ENCODE results near the gene ARMC9. TPM values are rescaled to one million over a fixed set of nuclear protein-coding genes. Genes with fewer than 3 reads are reported as not detected.

ARMC9 gene
- polyA plus RNA-seq, 1 donor, result 3.9 TPM

DNA sequence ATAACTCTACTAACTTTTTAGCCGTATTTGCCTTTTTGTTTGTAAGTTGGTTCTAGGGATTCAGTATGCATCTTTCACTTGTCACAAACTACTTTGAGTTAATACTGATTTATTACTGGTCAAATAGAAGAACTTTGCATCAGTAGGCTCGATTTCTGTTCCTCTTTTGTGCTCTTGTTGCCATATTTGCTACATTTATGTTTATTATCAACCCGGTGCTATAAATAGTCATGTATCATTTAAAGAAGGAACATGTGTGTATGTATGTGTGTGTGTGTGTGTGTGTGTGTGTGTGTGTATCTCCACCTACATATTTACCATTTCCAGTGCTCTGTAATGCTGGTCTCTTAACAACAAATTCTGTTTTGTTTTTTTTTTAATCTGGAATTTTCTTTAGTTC, 117.5 kb downstream of the ARMC9 start:
- no peak for DNase-seq (ENCODE audit: low read depth)

DNA sequence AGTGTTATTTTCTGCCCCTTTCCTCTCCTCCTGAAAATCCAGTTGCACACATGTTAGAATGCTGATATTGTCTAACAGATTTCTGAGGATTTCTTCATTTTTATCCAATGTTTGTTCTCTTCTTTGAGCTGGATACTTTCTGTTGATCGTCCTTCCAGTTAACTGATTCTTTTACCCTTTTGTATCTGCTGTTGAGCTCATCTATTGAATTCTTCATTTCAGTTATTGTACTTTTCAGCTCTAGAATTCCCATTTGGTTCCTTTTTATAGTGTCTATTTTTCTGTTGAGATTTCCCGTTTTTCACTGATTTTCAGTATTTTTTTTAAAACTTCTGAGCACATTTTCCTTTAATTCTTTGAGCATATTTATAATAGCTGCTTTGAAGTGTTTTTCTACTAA, 119.1 kb downstream of the ARMC9 start:
- DNase-seq (ENCODE audit: low read depth), result no peak

DNA sequence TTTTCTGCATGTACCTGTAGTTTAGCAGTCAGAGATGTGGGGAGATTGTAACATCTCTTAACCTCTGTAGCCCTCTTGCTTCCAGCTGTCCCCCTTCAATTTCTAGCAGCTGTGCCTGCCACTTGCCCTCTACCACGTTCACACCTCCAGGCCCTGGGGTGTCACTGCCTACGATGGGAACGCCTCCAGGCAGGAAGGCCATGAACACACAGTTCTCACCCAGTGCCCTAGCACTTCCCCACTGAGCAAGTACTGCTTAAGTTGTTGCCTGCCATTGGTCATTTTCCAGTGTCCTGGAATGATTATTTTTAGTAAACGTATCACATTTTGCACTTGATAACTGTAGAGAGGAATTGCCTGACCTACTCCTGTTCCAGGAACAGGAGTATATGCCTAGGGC, 120.0 kb downstream of the ARMC9 start:
- DNase-seq (ENCODE audit: low read depth), result no peak

DNA sequence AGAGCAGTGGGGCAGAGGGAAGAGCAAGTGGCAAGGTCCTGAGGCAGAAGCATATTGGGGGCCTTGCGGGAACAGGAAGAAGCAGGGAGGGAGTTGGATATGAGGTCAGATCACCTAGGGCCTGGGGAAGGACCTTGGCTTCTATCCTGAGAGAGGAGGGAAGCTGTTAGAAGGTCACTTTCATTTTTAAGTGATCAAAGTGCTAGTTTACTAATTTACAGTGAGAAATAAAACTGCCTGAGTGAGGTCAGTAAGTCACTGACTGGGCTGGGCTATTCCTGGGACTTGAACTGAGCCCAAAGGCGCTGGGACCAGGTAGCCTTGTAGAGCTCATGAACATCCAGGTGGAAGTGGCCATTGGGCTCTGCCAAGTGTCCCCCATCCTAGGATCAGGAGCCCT, 120.5 kb downstream of the ARMC9 start:
- DNase-seq (ENCODE audit: low read depth), result no peak

DNA sequence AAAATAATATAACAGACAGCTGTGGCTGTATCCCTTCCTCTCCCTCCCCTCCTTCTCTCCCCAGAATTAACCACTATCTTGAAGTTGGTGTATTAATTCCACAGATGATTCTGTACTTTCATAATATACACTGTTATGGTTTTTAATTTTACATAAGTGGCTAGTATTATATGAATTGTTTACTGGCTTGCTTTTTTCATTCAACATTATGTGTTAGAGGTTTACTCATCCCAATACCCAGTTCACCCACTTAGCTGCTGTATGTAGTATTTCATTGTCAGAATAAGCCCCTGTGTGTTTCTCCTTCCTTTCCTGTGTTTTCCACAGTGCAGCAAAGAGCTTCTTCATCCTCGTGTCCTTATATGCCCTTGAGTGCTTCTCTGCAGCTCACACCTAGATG, 121.4 kb downstream of the ARMC9 start:
- no peak for DNase-seq (ENCODE audit: low read depth)

DNA sequence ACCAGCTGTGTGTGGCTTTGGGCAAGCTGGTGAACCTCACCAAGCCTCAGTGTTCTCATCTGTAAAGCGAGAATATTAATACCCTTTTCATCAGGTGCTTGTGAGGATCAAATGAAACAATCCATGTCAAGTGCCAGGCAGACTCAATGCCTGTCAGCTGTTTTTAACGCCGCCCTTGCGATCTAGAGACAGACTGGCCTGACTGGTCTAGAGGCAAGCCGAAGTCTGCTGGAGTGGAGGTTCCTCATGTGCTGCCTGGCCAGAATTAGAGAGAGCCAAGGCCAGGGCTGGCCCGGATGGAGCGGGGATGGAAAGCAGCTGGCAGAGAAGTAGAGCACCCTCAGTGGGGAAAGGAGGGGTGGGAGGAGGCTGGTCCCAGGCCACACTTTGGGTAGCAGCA, 122.6 kb downstream of the ARMC9 start:
- no peak for DNase-seq (ENCODE audit: low read depth)

DNA sequence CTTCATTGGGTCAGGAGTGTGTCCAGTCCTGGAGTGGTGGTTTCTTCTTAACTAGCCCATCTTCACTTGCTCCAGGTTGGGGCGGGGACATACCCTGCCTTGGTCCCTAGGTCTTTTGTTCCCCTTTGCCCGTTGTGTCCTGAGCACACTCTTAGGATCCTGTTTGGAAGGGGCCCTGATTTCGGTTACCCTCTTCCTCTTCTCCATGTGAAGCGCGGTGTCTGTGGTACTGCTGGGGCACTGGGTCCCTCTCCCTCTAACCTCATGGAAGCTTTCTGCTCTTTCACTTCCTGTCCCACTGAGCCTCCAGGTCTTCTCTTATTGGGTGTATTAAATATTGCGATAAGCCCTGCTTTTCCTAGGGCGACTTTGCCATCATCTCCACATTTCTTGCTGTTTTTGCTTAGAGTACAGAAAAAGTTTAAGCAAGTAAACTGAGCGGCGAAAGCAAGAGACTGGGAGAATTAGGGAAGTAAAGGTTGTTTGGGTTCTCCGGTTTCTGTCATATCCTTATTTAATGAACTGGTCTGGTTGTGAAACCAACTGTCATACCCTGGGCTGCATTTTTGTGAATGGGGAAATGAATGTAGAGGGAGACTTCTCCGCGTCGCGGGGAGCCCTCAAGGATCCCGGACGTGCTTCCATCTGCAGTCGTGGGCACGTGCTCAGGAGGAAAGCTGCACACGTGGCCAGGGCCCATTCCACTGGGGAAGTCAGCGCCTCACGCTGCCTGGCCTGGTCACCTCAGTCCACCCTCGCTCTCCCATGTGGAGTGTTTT, 123.3 kb downstream of the ARMC9 start:
- no peak for DNase-seq (ENCODE audit: low read depth)

DNA sequence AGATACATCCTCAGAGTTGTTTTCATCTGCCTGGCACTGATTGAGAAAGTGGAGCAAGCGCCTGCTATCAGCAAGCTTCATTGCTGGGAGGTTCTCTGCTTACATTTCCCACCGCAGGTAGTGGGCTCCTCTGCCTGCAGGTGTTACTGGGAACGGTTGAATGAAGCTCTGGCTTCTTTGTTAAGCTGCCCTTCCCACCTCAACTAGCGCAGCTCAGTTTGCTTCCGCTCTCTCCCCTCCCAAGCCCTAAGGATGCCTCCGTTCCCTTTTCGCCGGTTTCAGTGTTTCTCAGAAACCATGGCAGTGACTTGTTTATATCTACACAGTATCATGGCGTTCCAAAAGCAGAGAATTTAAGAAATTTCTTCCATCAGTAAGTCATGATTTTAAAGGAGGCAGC, 124.9 kb downstream of the ARMC9 start:
- no peak for DNase-seq (ENCODE audit: low read depth)

DNA sequence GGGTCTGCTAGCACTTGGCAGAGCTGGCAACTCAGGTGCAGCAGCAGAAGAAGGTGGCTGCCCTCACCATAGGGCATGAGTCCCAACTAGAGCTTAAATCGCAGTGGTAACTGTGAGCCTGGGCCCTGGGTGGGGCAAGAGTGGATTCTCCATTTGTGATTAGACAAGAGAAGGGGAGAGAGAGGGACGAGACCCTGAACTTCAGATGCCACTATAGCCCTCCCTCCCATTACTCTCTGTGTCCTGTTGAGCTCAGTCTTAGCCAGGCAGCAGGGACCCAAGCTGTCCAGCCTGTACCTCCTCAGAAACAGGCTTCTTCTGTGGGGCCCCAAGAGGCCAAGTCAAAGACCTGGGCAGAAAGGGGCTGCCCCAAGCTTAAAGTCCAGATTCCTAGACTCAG, 127.4 kb downstream of the ARMC9 start:
- DNase-seq (ENCODE audit: low read depth), result no peak

DNA sequence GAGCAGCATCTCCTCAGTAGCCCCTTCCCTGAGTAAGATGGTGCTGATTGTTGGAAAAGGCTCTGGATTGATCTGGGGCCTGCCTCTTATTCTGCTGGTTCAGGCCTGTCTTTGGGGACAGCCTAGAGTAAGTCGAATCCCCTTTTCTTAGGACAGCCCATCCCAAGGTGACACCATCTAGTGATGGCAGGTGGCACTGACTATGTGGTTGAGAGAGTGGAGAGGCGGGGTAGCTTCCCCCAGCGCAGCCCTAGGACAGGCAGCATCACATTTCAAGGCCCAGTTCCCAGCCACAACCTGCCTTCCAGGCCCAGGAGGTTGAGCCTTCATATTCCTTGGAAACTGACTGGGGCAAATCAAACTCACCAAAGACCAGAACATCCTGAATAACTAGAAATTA, 128.0 kb downstream of the ARMC9 start:
- no peak for DNase-seq (ENCODE audit: low read depth)

DNA sequence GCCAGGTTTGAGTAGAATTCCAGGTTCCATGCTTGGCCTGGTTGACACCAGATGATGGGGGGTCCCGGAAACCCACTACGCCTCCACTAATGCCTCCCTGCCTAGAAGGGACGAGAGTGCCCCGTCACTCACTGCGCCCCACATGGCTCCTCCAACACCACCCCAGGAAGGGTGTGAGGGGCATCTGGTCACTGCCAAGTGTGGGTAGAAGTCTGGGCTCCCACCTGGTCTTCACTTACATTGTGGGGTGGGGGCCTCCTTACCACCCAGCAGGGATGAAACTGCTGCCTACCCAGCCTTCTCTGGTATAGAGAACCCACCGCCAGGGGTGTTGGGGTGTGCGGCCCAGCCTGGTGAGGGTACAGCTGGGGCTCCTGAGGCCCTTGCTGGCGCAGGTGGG, 131.9 kb downstream of the ARMC9 start:
- DNase-seq (ENCODE audit: low read depth), result no peak

DNA sequence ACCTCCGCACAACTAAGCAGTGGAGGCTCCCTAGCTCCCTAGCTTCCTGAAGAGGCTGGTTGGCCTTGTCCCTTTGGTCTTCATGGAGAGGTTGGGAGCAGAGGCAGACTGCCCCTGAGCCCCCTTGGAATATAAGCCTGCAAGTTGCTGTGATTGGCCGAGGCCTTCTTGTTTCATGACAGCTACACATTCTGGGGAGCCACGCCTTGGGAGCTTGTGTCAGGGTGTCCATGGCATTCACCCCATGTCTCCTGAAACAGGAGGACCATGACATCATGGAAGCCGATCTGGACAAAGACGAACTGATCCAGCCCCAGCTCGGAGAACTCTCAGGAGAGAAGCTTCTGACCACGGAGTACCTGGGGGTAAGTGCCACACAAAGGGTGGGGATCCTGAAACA, 133.1 kb downstream of the ARMC9 start:
- DNase-seq (ENCODE audit: low read depth), result no peak

DNA sequence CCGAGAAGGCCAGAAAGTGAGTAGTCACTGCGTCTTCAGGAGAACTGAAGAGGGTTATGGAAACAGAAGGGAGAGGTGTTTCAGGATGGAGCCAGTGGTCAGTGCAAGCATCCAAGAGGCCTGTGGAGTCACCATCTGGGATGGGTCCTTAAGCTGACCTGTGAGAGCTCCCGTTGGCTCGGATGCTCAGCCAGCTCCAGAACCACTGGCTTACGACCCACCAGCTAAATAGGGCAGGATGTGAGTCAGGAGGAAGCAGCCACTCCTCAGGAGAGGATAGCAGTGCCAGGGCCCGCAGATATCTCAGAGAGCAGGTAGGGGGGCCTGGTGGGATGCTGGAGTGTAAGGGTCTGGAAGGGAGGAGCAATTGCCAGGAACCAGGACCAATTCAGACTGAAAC, 134.0 kb downstream of the ARMC9 start:
- DNase-seq (ENCODE audit: low read depth), result no peak

DNA sequence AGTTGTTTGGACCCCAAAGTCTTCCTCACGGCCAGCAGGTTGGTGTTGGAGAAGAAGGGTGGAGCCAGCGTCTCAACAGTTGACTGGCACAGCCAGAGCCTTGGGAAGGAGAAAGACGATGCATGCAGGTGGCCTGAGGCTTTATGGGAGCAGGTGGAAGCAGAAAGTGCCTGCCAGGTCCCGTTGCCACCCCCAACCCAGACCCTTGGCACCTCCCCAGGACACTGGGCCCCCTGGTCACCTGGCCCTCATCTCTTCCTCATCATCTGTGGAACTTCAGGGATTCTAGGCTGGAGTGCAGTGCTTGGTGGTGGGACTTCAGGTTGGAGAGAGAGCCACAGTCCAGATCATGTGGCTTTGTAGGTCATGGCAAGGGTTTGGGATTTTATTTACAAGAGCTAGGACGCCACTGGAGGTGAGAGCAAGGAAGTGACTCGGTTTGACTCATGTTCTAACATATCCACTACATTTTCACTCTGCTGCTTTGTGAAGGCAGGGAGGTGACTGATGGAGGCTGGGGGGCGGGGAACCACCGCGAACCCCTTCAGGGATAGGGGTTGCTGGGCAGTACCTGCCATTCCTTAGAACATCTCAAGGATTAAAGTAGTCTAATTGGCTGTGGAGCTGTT, 134.6 kb downstream of the ARMC9 start:
- no peak for DNase-seq (ENCODE audit: low read depth)

DNA sequence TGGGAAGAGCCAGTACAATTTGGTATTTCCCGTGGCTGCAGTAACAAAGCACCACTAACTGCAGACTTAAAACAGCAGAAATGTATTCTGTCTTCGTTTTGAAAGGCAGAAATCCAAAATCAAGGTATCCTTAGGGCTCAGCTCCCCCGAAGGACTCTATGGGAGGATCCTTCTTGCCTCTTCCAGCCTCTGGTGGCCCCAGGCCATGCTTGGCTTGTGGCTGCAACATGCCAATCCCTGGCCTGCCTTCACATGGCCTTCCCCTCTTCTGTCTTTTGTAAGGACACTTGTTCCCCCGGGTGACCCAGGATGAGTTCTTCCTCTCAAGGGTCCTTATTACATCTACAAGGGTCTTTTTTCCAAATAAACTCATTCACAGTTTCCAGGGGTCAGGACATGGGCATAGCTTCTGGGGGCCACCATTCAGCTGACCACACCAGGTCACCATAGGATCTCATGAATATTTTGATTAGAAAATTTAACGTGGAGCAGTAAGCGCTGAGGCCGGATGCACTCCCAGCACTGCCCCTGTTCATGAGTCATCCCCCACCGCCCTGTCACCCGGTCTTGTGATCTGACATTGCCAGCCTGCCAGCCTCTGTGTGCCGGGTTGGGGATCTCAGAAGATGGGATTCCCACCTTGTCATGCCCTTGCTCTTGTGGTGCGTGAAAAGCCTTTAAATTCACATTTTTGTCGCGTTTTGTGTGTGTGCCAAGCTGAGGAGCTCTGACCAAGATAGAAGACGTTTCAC, 135.9 kb downstream of the ARMC9 start:
- DNase-seq (ENCODE audit: low read depth), result no peak

DNA sequence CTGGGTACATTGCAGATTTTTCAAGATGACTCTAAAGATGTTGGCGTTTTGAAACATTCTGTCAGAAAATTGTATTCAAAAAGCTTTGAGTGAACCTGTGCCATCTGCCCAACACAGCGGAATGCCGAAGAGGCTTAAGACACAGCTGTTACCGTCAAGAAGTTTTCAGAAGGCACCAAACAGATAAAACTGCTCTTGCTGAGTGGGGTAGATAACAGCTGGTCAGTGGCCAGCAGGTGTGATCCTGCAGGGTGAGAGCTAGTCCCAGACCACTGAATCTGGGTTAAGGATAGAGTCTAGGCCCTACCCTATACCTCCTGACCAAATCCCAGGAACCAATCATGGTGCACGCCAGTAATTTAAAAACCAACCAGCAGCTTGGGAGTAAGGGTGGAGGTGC, 136.6 kb downstream of the ARMC9 start:
- no peak for DNase-seq (ENCODE audit: low read depth)

DNA sequence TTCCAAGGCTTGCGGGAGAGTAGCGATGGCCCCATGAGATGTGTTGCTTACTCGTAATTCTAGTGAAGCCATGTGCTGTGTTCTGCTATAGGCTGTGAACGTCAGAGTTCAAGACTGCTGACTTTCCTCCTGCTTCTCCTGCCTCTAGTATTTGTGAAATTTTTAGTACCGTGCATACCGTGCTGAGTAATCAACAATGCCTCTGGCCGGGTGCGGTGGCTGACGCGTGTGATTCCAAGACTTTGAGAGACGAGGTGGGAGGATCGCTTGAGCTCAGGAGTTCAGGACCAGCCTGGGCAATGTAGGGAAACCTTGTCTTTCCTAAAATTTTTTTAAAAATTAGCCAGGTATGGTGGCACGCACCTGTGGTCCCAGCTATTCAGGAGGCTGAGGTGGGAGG, 137.2 kb downstream of the ARMC9 start:
- DNase-seq (ENCODE audit: low read depth), result no peak

DNA sequence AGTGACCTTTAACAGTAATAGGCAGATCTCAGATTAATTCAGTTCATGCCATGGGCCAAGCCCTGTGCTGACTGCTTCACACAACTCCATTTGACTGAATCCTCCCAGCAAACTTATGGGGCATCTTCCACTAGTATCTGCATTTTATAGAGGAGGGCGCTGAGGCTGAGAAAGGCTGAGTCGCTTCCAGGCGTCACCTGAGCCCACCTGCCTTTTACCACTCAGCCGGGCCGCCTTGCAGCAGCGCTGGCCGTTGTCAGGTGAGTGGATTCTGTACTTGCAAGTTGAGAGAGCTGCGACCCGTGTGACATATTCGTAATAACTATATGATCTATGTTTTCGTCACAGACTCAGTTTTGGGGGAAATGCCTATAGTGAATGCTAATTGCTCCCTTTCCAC, 137.8 kb downstream of the ARMC9 start:
- DNase-seq (ENCODE audit: low read depth), result no peak

DNA sequence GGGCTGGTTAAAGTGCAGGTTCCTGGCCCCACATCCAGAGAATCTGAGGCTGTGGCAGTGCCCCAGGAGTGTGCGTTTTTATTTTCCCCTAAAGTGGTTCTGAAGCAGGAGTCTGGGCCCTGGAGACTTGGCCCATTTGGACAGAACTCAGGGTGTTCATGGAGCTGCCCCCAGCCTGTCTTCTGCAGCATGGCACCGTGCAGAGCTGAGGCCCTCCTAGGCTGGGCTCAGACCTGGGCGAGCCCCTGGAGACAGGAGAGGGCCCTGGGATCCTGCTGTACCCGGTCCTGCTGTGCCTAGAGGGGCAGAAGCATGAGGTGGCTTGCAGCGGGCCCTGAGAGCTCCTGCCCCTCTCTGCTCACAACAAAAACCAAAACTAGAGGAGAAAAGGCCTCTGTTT, 138.3 kb downstream of the ARMC9 start:
- no peak for DNase-seq (ENCODE audit: low read depth)

DNA sequence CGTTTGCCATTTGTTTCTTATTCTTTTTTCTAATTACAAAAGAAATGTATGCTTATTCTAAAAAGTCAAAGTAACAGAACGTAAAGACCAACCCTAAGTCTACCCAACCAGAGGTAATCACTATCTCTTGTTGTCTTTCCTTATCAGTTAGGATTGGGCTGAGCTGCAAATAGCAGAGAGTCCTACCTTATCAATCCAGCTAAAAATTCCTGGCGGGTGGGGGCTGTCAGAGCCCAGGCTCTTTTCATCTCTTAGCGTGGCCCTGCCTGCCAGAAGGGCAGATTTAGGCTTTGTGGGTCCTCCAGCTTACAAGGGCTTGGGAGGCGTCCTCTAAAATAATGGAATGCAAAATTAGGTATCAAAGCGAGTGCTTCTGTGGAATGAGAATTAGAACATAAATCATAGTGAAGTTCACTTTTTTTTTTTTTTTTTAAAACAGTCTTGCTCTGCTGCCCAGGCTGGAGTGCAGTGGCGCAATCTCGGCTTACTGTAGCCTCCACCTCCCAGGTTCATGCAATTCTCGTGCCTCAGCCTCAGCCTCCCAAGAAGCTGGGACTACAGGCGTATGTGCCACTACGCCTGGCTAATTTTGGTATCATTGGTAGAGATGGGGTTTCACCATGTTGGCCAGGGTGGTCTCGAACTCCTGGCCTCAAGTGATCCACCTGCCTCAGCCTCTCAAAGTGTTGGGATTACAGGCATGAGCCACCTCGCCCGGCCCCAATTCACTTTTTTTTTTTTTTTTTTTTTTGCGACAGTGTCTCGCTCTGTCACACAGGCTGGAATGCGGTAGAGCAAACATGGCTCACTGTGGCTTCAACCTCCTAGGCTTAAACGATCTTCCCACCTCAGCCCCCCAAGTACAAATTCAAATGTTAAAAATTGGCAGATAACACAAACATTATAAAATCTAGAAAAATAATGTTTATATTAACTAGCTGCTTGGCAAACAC, 139.7 kb downstream of the ARMC9 start:
- DNase-seq (ENCODE audit: low read depth), result no peak

DNA sequence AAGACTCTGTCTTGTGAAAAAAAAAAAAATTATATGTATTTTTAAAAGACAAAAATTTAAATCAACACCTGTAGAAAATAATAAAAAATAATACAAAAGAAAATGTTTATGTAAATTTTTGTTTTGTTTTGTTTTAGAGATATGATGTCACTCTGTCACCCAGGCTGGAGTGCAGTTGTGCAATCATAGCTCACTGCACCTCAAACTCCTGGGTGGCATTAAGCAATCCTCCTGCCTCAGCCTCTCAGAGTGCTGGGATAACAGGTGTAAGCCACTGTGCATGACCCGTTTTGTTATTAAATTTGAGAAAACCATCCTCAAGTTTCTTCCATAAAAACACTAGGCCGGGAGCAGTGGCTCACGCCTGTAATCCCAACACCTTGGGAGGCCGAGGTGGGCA, 140.9 kb downstream of the ARMC9 start:
- DNase-seq (ENCODE audit: low read depth), result no peak

DNA sequence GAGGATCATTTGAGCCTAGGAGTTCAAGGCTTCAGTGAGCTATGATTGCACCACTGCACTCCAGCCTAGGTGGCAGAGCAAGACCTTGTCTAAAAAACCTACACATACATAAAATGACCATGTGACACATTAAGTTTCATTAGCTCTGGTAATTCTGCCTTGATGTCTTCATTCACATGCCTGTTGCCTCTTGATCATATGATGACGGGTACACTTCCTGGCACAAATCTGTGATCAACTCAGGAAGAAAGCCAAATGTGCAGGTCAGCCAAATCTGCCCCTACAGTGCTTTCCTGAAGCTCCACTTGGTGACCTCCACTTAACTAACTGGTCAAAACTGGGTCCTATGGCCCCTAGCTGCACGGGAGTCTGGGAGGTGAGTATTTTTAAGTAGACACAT, 142.7 kb downstream of the ARMC9 start:
- DNase-seq (ENCODE audit: low read depth), result no peak

All from forelimb muscle (tissue), 1 donor.